Neural cell (in vitro differentiated cells): ENCODE results near the gene SP140L. TPM values are rescaled to one million over a fixed set of nuclear protein-coding genes. Genes with fewer than 3 reads are reported as not detected.

ENCODE experiments used
- H2AFZ ChIP-seq: fragments of 200-600, 300-800 bp; sonication (generic), shearing (Covaris generic); 2 replicates; pipeline ENCODE4 v1.6.0; 2014; ENCODE audit warnings: low read depth, mild to moderate bottlenecking, antibody characterized with exemption, low read length, moderate library complexity
- H3F3A ChIP-seq: fragments of 200-600 bp; shearing (Covaris generic); 2 replicates; pipeline ENCODE4 v1.6.1; 2016; ENCODE audit warnings: mild to moderate bottlenecking, moderate library complexity, mixed read lengths, antibody characterized with exemption, low read length; ENCODE audit not compliant: insufficient read depth, poor library complexity, severe bottlenecking
- H3K27ac ChIP-seq: fragments of 200-600, 300-800 bp; sonication (generic), shearing (Covaris generic); 2 replicates; pipeline ENCODE4 v1.5.1; 2014; ENCODE audit warnings: mild to moderate bottlenecking, low read length, moderate library complexity
- H3K27me3 ChIP-seq: fragments of 300-800, 200-600 bp; sonication (generic), shearing (Covaris generic); 2 replicates; pipeline ENCODE4 v1.6.0; 2014; ENCODE audit warnings: mild to moderate bottlenecking, low read depth, low read length, moderate library complexity; ENCODE audit not compliant: insufficient read depth
- H3K36me3 ChIP-seq: fragments of 300-800, 200-600 bp; sonication (generic), shearing (Covaris generic); 2 replicates; pipeline ENCODE4 v1.5.1; 2014; ENCODE audit warnings: mild to moderate bottlenecking, antibody characterized with exemption, low read length, moderate library complexity; ENCODE audit not compliant: insufficient read depth
- H3K4me2 ChIP-seq: fragments of 300-800, 200-600 bp; sonication (generic), shearing (Covaris generic); 2 replicates; pipeline ENCODE4 v1.6.0; 2014; ENCODE audit warnings: mild to moderate bottlenecking, low read length
- H3K4me3 ChIP-seq: fragments of 300-800, 200-600 bp; sonication (generic), shearing (Covaris generic); 2 replicates; pipeline ENCODE4 v1.5.1; 2014; ENCODE audit warnings: mild to moderate bottlenecking, low read length, moderate library complexity
- H3K79me2 ChIP-seq: fragments of 200-600 bp; shearing (Covaris generic); replicated peaks from 2 replicates; pipeline ENCODE4 v1.6.0; 2014; ENCODE audit warnings: mild to moderate bottlenecking, low read length, moderate library complexity; ENCODE audit not compliant: insufficient read depth
- H3K9ac ChIP-seq: fragments of 300-800, 200-600 bp; sonication (generic), shearing (Covaris generic); 2 replicates; pipeline ENCODE4 v1.6.1; 2016; ENCODE audit warnings: mild to moderate bottlenecking, low read length, mixed read lengths
- H3K9me2 ChIP-seq: fragments of 200-600 bp; shearing (Covaris generic); 2 replicates; pipeline ENCODE4 v1.6.1; 2016; ENCODE audit warnings: mild to moderate bottlenecking, low read length, mixed read lengths; ENCODE audit not compliant: insufficient read depth
- H3K9me3 ChIP-seq: fragments of 200-600, 300-800 bp; sonication (generic), shearing (Covaris generic); 2 replicates; pipeline ENCODE4 v1.6.1; 2016; ENCODE audit warnings: mild to moderate bottlenecking, mixed run types, low read length, moderate library complexity, mixed read lengths
- H4K20me1 ChIP-seq: fragments of 200-600 bp; shearing (Covaris generic); 2 replicates; pipeline ENCODE4 v1.6.1; 2016; ENCODE audit warnings: mild to moderate bottlenecking, mixed run types; ENCODE audit not compliant: insufficient read depth
- EP300 ChIP-seq: fragments of 450-650 bp; conservative IDR thresholded peaks from 2 replicates; pipeline ENCODE4 v1.6.1; 2014; ENCODE audit warnings: antibody characterized with exemption, mild to moderate bottlenecking, moderate library complexity; ENCODE audit not compliant: poor library complexity, severe bottlenecking
- EZH2 ChIP-seq: fragments of 200-600, 300-800 bp; shearing (Covaris generic), sonication (generic); IDR thresholded peaks from 2 replicates; pipeline ENCODE4 v1.6.1; 2014; ENCODE audit warnings: antibody characterized with exemption, low read length, borderline replicate concordance, mild to moderate bottlenecking; ENCODE audit not compliant: insufficient read depth, poor library complexity, severe bottlenecking
- MXI1 ChIP-seq: fragments of 450-650 bp; conservative IDR thresholded peaks from 2 replicates; pipeline ENCODE4 v1.6.1; 2014; ENCODE audit warnings: antibody characterized with exemption, mild to moderate bottlenecking; ENCODE audit not compliant: poor library complexity, severe bottlenecking
- POLR2AphosphoS5 ChIP-seq: IDR thresholded peaks from 2 replicates; pipeline ENCODE4 v1.6.1; 2012
- RAD21 ChIP-seq: fragments of 450-650 bp; conservative IDR thresholded peaks from 2 replicates; pipeline ENCODE4 v1.6.1; 2014; ENCODE audit warnings: antibody characterized with exemption, mild to moderate bottlenecking, moderate library complexity
- SMC3 ChIP-seq: fragments of 450-650 bp; conservative IDR thresholded peaks from 2 replicates; pipeline ENCODE4 v1.6.1; 2014; ENCODE audit warnings: antibody characterized with exemption, mild to moderate bottlenecking, moderate library complexity; ENCODE audit not compliant: poor library complexity
- TAF1 ChIP-seq: IDR thresholded peaks from 2 replicates; pipeline ENCODE4 v1.6.1; 2012; ENCODE audit warnings: low read depth
- polyA plus RNA-seq: library from polyadenylated mRNA; depleted of rRNA; stranded (reverse); fragments of >200 nt; gene quantifications from 2 replicates; pipeline ENCODE4 v1.2.3, GENCODE V29; 2014
- TF ChIP-seq, protein P1 (sequence below): fragments of 450-650 bp; IDR thresholded peaks from 2 replicates; pipeline ENCODE4 v1.5.1; 2014; ENCODE audit warnings: antibody characterized with exemption, mild to moderate bottlenecking, moderate library complexity; ENCODE audit not compliant: poor library complexity, severe bottlenecking
- TF ChIP-seq, protein P2 (sequence below): IDR thresholded peaks from 2 replicates; pipeline ENCODE4 v1.6.1; 2012; ENCODE audit warnings: borderline replicate concordance

Gene SP140L
- polyA plus RNA-seq, 1 donor from 2014 or later: not detected

DNA sequence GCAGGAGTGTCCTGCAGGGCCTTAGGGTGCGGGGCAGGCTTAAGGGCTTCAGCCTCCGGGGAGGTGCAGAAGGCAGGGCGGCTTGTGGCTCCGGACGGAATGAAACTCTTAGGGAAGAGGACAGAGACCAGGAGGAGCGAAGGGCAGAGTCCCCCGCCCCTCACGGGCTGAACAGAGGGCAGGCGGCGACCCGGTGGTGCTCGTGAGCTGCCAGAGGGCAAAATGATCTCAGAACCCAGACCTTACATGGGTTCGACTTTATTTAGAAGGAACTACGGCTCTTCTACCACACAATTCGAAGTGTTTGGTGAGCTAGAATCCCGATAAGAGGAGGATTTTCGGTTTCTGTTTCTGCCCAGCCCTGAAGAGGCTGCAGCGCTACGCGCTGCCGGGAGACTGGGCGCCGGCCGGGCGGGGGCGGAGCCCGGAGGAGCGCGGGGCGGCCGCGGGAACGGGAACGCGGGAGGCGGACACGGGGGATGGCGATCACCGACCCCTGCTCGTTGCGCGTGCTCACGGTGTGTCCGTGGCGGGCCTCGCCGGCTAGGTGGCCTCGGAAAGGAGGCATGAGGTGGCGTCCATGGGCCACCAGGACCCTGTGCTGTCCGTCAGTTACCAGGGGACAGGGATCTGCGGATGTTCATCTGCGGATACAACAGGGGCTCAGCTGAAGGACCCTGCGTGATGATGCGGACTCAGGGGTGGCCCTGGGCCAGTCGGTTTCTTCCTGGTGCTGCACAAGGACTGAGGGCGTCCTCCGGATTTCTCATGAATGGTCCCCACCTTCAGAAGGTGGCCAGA, 84.8 kb downstream of the SP140L start:
- TF ChIP-seq EP300 (no peak), EZH2 (no peak), SMC3 (no peak), TAF1 (no peak), MXI1 (no peak), RAD21 (no peak), POLR2AphosphoS5 (no peak)
- TF ChIP-seq, protein P1, sequence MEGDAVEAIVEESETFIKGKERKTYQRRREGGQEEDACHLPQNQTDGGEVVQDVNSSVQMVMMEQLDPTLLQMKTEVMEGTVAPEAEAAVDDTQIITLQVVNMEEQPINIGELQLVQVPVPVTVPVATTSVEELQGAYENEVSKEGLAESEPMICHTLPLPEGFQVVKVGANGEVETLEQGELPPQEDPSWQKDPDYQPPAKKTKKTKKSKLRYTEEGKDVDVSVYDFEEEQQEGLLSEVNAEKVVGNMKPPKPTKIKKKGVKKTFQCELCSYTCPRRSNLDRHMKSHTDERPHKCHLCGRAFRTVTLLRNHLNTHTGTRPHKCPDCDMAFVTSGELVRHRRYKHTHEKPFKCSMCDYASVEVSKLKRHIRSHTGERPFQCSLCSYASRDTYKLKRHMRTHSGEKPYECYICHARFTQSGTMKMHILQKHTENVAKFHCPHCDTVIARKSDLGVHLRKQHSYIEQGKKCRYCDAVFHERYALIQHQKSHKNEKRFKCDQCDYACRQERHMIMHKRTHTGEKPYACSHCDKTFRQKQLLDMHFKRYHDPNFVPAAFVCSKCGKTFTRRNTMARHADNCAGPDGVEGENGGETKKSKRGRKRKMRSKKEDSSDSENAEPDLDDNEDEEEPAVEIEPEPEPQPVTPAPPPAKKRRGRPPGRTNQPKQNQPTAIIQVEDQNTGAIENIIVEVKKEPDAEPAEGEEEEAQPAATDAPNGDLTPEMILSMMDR: no peak
- TF ChIP-seq, protein P2, sequence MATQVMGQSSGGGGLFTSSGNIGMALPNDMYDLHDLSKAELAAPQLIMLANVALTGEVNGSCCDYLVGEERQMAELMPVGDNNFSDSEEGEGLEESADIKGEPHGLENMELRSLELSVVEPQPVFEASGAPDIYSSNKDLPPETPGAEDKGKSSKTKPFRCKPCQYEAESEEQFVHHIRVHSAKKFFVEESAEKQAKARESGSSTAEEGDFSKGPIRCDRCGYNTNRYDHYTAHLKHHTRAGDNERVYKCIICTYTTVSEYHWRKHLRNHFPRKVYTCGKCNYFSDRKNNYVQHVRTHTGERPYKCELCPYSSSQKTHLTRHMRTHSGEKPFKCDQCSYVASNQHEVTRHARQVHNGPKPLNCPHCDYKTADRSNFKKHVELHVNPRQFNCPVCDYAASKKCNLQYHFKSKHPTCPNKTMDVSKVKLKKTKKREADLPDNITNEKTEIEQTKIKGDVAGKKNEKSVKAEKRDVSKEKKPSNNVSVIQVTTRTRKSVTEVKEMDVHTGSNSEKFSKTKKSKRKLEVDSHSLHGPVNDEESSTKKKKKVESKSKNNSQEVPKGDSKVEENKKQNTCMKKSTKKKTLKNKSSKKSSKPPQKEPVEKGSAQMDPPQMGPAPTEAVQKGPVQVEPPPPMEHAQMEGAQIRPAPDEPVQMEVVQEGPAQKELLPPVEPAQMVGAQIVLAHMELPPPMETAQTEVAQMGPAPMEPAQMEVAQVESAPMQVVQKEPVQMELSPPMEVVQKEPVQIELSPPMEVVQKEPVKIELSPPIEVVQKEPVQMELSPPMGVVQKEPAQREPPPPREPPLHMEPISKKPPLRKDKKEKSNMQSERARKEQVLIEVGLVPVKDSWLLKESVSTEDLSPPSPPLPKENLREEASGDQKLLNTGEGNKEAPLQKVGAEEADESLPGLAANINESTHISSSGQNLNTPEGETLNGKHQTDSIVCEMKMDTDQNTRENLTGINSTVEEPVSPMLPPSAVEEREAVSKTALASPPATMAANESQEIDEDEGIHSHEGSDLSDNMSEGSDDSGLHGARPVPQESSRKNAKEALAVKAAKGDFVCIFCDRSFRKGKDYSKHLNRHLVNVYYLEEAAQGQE: no peak
- Histone ChIP-seq H3F3A (no peaks in the 10 kb centered on the region), H3K27me3 (peaks cover 19% of the 10 kb centered on the region), H2AFZ (no peak overlapping the region), H3K27ac (no peak overlapping the region), H3K9me2 (no peaks in the 10 kb centered on the region), H3K4me3 (peak overlapping the region; percentile 72), H3K9ac (peak overlapping the region; percentile 44), H3K4me2 (peak overlapping the region; percentile 19), H3K36me3 (no peaks in the 10 kb centered on the region), H3K79me2 (no peaks in the 10 kb centered on the region), H3K9me3 (no peaks in the 10 kb centered on the region), H4K20me1 (no peaks in the 10 kb centered on the region)

DNA sequence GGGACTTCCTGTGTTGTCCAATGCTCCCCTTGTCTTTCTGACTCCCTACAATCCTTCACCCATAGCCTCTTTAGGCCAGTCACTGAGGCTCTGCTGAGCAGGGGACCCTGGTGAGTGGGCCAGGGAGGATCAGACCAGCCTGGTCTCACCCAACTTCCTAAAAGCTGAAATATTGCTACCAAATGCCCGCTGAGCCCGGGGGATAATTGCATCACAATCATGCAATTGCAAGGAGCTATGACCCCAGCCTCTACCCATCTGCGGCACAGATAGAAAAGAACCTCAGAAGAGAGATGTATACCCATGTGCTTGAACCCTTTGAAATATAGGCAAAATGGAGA, 85.3 kb downstream of the SP140L start:
- Histone ChIP-seq H3K9me2 (no peaks in the 10 kb centered on the region), H3K9me3 (no peaks in the 10 kb centered on the region), H4K20me1 (no peaks in the 10 kb centered on the region), H3K4me3 (peak overlapping the region; percentile 72), H3K4me2 (no peak overlapping the region), H3K36me3 (no peaks in the 10 kb centered on the region), H3F3A (no peaks in the 10 kb centered on the region), H3K27ac (no peak overlapping the region), H3K27me3 (peaks cover 19% of the 10 kb centered on the region), H2AFZ (no peak overlapping the region), H3K9ac (no peak overlapping the region), H3K79me2 (no peaks in the 10 kb centered on the region)
- TF ChIP-seq MXI1 (no peak), TAF1 (no peak), RAD21 (no peak), EZH2 (no peak), EP300 (no peak), SMC3 (no peak), POLR2AphosphoS5 (no peak)
- TF ChIP-seq, protein P1: no peak
- TF ChIP-seq, protein P2: no peak
